Spleen (tissue), 11 donors: ENCODE measurements around the gene BEX4. TPM values are rescaled to one million over a fixed set of nuclear protein-coding genes. Genes with fewer than 3 reads are reported as not detected.
"Not testable (repeated sequence)": the region's sequence is repeated elsewhere in the genome, so short reads cannot be mapped to it uniquely, and the experiment has no call there.

ENCODE experiments used
- DNase-seq: peaks from one replicate; pipeline ENCODE4 v3.0.0-alpha.2; 2020
- H3K27ac ChIP-seq, 8 donors: fragments of 200-600 bp; sonication (generic) in 7 of 8; 1 replicate in 4 of 8; 2 replicates in 4 of 8; pipeline versions ENCODE4 v1.5.0 to v1.8.0; 2016 to 2021; ENCODE audit warnings: inconsistent platforms in 4 of 8, mild to moderate bottlenecking in 4 of 8, moderate library complexity in 1 of 8
- H3K27me3 ChIP-seq, 7 donors: fragments of 200-600 bp; sonication (generic) in 6 of 7; replicated peaks in 1 of 7; 1 replicate in 4 of 7; 2 replicates in 3 of 7; pipeline versions ENCODE4 v1.5.0 to v1.8.0; 2016 to 2021; ENCODE audit warnings: inconsistent platforms in 3 of 7, mild to moderate bottlenecking in 1 of 7
- H3K36me3 ChIP-seq, 6 donors: fragments of 200-600 bp; sonication (generic) in 5 of 6; 1 replicate in 4 of 6; 2 replicates in 2 of 6; pipeline versions ENCODE4 v1.5.0 to v1.8.0; 2016 to 2021; ENCODE audit warnings: inconsistent platforms in 2 of 6
- H3K4me1 ChIP-seq, 6 donors: fragments of 200-600 bp; sonication (generic) in 5 of 6; 1 replicate in 3 of 6; 2 replicates in 3 of 6; pipeline versions ENCODE4 v1.5.0 to v1.8.0; 2016 to 2021; ENCODE audit warnings: inconsistent platforms in 3 of 6
- H3K4me3 ChIP-seq, 8 donors: fragments of 200-600 bp; sonication (generic) in 7 of 8; 1 replicate in 4 of 8; 2 replicates in 4 of 8; pipeline versions ENCODE4 v1.5.0 to v1.8.0; 2016 to 2021; ENCODE audit warnings: inconsistent platforms in 4 of 8, mild to moderate bottlenecking in 4 of 8, moderate library complexity in 2 of 8
- H3K9me3 ChIP-seq, 8 donors: fragments of 200-600 bp; sonication (generic) in 7 of 8; 1 replicate in 4 of 8; 2 replicates in 4 of 8; pipeline versions ENCODE4 v1.5.0 to v1.8.0; 2016 to 2021; ENCODE audit warnings: inconsistent platforms in 4 of 8
- CTCF ChIP-seq, 11 experiments: fragments of 200-600 bp in 7 of 11; fragments of 450-650 bp in 4 of 11; sonication (generic) in 4 of 11; IDR thresholded peaks in 8 of 11; conservative IDR thresholded peaks in 3 of 11; 1 replicate in 7 of 11; 2 replicates in 4 of 11; pipeline versions ENCODE4 v1.4.0 to v1.8.0; 2016 to 2021; ENCODE audit warnings: antibody characterized with exemption in 11 of 11, inconsistent platforms in 4 of 11, mild to moderate bottlenecking in 1 of 11
- POLR2A ChIP-seq, 3 donors: fragments of 450-650 bp; IDR thresholded peaks; one replicate each; pipeline ENCODE4 v1.5.1; 2017; ENCODE audit warnings: antibody characterized with exemption in 3 of 3, mild to moderate bottlenecking in 1 of 3
- POLR2AphosphoS5 ChIP-seq, 3 donors: sonication (generic); formaldehyde crosslinking; IDR thresholded peaks; one replicate each; pipeline ENCODE4 v1.5.1; 2017; ENCODE audit warnings: antibody characterized with exemption in 3 of 3
- WGBS, 5 donors: extraction: QIAGEN DNeasy Blood & Tissue Kit in 3 of 5; methylation state at CpG; one replicate each; pipeline versions ENCODE4 v1.1.5 to v1.1.7; 2013 to 2018; 5-methylcytosine and 5-hydroxymethylcytosine counted together
- intact Hi-C: fragments of 100-400 bp; cut with DNase I; formaldehyde crosslinking; loops from one replicate; pipeline ENCODE4 v1.15.0; 2023; ENCODE audit warnings: low total_unique reads
- polyA plus RNA-seq, 3 donors: library from polyadenylated mRNA; stranded (reverse); fragments of 200-250 nt; gene quantifications; one replicate each; pipeline ENCODE4 v1.2.1, GENCODE V29; 2013
- total RNA-seq, 7 donors: library from RNA; depleted of rRNA in 3 of 7; stranded (reverse); fragments of >200 nt in 3 of 7; fragmentation: NEBNext Ultra II Directional in 4 of 7; extraction: Animal tissue kit (Norgen Biotek cat#: 25700) in 4 of 7; gene quantifications; one replicate each; pipeline versions ENCODE4 v1.1.0 to v1.2.1, GENCODE V29; 2016 to 2021
- donor health status: healthy with polysubstance abuse.
- donor health status: DM: no; HTN: no; CAD: no; lungs with moderate emphysema.
- donor health status: DM: no; HTN: no; CAD: no.
- donor health status: Bipolar disorder and iron deficiency.
- donor health status: healthy.
- donor health status: DM: no; HTN: no; CAD: no.
- donor health status: DM: yes; HTN: yes; CAD: no.

BEX4 gene
- total and polyA plus RNA-seq, 10 donors, result 26.0 to 72.7 (median 50.4) TPM

GRCh38 chrX:103233263-103233662, 18.4 kb downstream of the BEX4 start:
- no peaks in the 10 kb centered on the region for H3K9me3 ChIP-seq
- no peaks in the 10 kb centered on the region for H3K27me3 ChIP-seq
- WGBS, 5 donors, result 73 to 94% (median 81%) methylated on average over 2 of the region's 2 CpGs
- intact Hi-C loops, result no loop called here
- H3K27ac ChIP-seq, result no peak overlapping the region
- no peak overlapping the region for H3K4me3 ChIP-seq
- H3K36me3 ChIP-seq, result no peaks in the 10 kb centered on the region
- no peaks in the 10 kb centered on the region for H3K4me1 ChIP-seq
- DNase-seq, result no peak
- TF ChIP-seq POLR2AphosphoS5 (IDR thresholded peaks at IDR 0.05), result no peak
- no peak for TF ChIP-seq CTCF (IDR thresholded peaks at IDR 0.05 in 8 of 11, conservative IDR thresholded peaks at IDR 0.05 in 3 of 11)
- TF ChIP-seq POLR2A (IDR thresholded peaks at IDR 0.05), result no peak

- WGBS, 5 donors, result 58 to 100% (median 94%) methylated on average over 1 of the region's 1 CpG
- Histone ChIP-seq H3K27me3 (no peaks in the 10 kb centered on the region), H3K4me3 (no peak overlapping the region), H3K36me3 (no peaks in the 10 kb centered on the region), H3K27ac (no peak overlapping the region), H3K4me1 (no peaks in the 10 kb centered on the region), H3K9me3 (no peaks in the 10 kb centered on the region)
- DNase-seq, result no peak
- TF ChIP-seq CTCF (IDR thresholded peaks at IDR 0.05 in 8 of 11, conservative IDR thresholded peaks at IDR 0.05 in 3 of 11), result no peak
- TF ChIP-seq POLR2A (IDR thresholded peaks at IDR 0.05), result no peak
- TF ChIP-seq POLR2AphosphoS5 (IDR thresholded peaks at IDR 0.05), result no peak
- intact Hi-C loops, result no loop called here
These were observed 20.0 kb downstream of the BEX4 start for GRCh38 chrX:103234869-103235268.

- H3K9me3 ChIP-seq, H3K27ac ChIP-seq, H3K4me1 ChIP-seq, DNase-seq, H3K4me3 ChIP-seq, intact Hi-C loops, H3K27me3 ChIP-seq, H3K36me3 ChIP-seq: not testable (repeated sequence)
- 24 to 89% (median 63%) methylated on average over 2 of the region's 2 CpGs for WGBS, 5 donors
These were observed 20.7 kb downstream of the BEX4 start for GRCh38 chrX:103235608-103236007.

GRCh38 chrX:103236296-103236695, 21.4 kb downstream of the BEX4 start:
- WGBS, 5 donors, result 70 to 92% (median 76%) methylated on average over 1 of the region's 1 CpG
- Histone ChIP-seq H3K9me3 (no peaks in the 10 kb centered on the region), H3K4me1 (no peaks in the 10 kb centered on the region), H3K27me3 (no peaks in the 10 kb centered on the region), H3K36me3 (no peaks in the 10 kb centered on the region), H3K27ac (no peak overlapping the region), H3K4me3 (no peak overlapping the region)
- intact Hi-C loops, result no loop called here
- no peak for TF ChIP-seq POLR2AphosphoS5 (IDR thresholded peaks at IDR 0.05)
- TF ChIP-seq POLR2A (IDR thresholded peaks at IDR 0.05), result no peak
- TF ChIP-seq CTCF (IDR thresholded peaks at IDR 0.05 in 8 of 11, conservative IDR thresholded peaks at IDR 0.05 in 3 of 11), result no peak
- no peak for DNase-seq

- H3K27me3 ChIP-seq, result peaks cover 0 to 4% (median 0%) of the 10 kb centered on the region in 7 donors
- intact Hi-C loops, result no loop called here
- no peak for DNase-seq
- H3K27ac ChIP-seq, result no peak overlapping the region
- no peaks in the 10 kb centered on the region for H3K9me3 ChIP-seq
- no peak for TF ChIP-seq CTCF (IDR thresholded peaks at IDR 0.05 in 8 of 11, conservative IDR thresholded peaks at IDR 0.05 in 3 of 11)
- no peak overlapping the region for H3K4me3 ChIP-seq
- H3K4me1 ChIP-seq, result no peaks in the 10 kb centered on the region
- no peaks in the 10 kb centered on the region for H3K36me3 ChIP-seq
These were observed 25.2 kb downstream of the BEX4 start for GRCh38 chrX:103240155-103240554.
